ENCODE results near the gene SIAH1. TPM values are rescaled to one million over a fixed set of nuclear protein-coding genes. Genes with fewer than 3 reads are reported as not detected.
"Not testable (repeated sequence)": the region's sequence is repeated elsewhere in the genome, so short reads cannot be mapped to it uniquely, and the experiment has no call there.

Gene SIAH1
- total RNA-seq, 1 donor from 2014 or later = 24.8 TPM

DNA sequence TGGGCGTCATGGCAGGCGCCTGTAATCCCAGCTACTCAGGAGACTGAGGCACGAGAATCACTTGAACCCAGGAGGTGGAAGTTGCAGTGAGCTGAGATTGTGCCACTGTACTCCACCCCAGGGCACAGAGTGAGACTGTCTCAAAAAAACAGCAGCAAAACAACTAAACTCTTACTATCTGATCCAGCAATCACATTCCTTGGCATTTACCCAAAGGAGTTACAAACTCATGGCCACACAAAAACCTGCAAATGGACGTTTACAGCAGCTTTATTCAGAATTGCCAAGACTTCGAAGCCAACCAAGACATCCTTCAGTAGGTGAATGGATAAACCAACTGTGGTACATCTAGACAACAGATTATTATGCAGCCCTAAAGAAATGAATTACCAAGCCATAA lies 4.0 kb downstream of the SIAH1 start:
- ATAC-seq (no peak), DNase-seq (no peak)
- intact Hi-C loops (cut with DNase I) = no loop called here
- no peak overlapping the region for H3K27ac ChIP-seq
- H3K36me3 ChIP-seq = no peaks in the 10 kb centered on the region
- H3K9me3 ChIP-seq = no peaks in the 10 kb centered on the region
- no peaks in the 10 kb centered on the region for H3K27me3 ChIP-seq
- no peak overlapping the region for H3K4me3 ChIP-seq
- TF ChIP-seq, protein P1, sequence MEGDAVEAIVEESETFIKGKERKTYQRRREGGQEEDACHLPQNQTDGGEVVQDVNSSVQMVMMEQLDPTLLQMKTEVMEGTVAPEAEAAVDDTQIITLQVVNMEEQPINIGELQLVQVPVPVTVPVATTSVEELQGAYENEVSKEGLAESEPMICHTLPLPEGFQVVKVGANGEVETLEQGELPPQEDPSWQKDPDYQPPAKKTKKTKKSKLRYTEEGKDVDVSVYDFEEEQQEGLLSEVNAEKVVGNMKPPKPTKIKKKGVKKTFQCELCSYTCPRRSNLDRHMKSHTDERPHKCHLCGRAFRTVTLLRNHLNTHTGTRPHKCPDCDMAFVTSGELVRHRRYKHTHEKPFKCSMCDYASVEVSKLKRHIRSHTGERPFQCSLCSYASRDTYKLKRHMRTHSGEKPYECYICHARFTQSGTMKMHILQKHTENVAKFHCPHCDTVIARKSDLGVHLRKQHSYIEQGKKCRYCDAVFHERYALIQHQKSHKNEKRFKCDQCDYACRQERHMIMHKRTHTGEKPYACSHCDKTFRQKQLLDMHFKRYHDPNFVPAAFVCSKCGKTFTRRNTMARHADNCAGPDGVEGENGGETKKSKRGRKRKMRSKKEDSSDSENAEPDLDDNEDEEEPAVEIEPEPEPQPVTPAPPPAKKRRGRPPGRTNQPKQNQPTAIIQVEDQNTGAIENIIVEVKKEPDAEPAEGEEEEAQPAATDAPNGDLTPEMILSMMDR (IDR thresholded peaks at IDR 0.05) = no peak
- peaks cover 67% of the 10 kb centered on the region for H3K4me1 ChIP-seq

DNA sequence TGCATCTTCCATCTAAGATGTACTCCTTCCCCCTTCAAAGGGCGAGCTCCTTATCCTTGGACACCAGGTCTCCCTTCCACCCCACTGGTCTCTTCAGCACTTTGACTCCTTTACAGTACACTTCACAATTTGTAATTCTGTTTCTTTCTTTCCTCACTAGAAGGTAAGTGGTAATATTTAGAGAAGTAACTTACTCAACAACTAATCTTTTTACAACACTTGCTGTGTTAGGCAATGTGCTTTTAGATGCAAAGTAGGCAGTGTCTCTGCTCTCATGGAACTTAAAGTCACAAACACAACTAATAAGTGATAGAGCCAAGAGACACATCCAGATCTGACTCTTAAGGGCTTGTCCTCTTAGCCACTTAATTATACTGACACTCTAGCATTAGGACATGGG lies 6.4 kb downstream of the SIAH1 start:
- DNase-seq (no peak), ATAC-seq (peak; percentile 86)
- Histone ChIP-seq H3K4me1 (peaks cover 82% of the 10 kb centered on the region), H3K27me3 (no peaks in the 10 kb centered on the region), H3K36me3 (no peaks in the 10 kb centered on the region), H3K27ac (no peak overlapping the region), H3K9me3 (no peaks in the 10 kb centered on the region), H3K4me3 (no peak overlapping the region)
- intact Hi-C loops (cut with DNase I) = no loop called here
- TF ChIP-seq, protein P1 (IDR thresholded peaks at IDR 0.05) = no peak

DNA sequence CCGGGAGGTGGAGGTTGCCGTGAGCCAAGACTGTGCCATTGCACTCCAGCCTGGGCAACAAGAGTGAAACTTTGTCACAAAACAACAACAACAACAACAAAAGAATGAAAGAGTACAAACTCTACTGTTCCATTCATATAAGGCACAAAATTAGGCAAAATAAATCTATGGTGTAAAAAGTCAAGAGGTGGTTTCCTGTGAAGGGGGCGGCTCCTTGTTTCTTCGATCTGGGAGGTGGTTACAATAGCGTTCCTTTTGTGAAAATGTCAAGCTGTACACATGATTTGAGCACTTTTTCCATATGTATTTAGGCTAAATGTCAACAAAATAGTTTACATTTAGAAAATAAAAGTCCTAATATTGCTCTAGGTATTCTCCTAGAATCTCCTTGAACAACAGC lies 6.9 kb downstream of the SIAH1 start:
- Histone ChIP-seq H3K9me3 (no peaks in the 10 kb centered on the region), H3K4me3 (no peak overlapping the region), H3K27me3 (no peaks in the 10 kb centered on the region), H3K36me3 (no peaks in the 10 kb centered on the region), H3K27ac (no peak overlapping the region), H3K4me1 (peaks cover 77% of the 10 kb centered on the region)
- DNase-seq (no peak), ATAC-seq (no peak)
- TF ChIP-seq, protein P1 (IDR thresholded peaks at IDR 0.05) = no peak
- intact Hi-C loops (cut with DNase I) = no loop called here

DNA sequence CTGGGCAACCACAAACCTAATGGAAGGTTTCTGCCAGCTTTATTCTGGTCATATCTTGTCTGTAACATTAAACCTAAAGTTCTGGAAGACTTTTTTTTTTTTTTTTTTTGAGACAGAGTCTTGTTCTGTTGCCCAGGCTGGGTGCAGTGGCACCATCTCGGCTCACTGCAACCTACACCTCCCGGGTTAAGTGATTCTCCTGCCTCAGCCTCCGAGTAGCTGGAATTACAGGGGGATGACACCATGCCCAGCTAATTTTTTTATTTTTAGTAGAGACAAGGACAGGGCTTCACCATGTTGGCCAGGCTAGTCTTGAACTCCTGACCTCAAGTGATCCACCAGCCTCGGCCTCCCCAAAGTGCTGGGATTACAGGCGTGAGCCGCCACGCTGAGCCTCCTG lies 7.9 kb downstream of the SIAH1 start:
- intact Hi-C loops (cut with DNase I); H3K27ac ChIP-seq; H3K4me3 ChIP-seq; H3K9me3 ChIP-seq; H3K36me3 ChIP-seq; ATAC-seq; H3K27me3 ChIP-seq; DNase-seq: not testable (repeated sequence)
- H3K4me1 ChIP-seq = peaks cover 72% of the 10 kb centered on the region

DNA sequence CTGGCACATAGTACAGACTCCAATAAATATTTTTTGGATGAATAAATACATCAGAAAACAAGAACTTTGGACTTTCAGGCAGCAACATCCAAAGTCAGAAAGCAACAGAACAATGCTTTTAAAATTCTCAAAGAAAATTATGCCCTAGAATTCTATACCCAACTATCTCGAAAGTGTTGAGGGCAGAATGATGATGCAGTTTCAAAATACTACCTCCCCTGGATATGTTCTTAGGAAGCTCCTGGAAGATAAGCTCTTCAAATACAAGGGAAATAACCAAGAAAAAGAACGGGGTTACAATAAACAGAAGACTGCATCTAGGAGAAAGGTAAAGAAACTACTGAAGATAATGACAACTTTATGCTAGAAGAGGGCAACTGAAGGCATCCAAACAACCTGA lies 11.0 kb downstream of the SIAH1 start:
- Histone ChIP-seq H3K4me3 (no peak overlapping the region), H3K9me3 (no peaks in the 10 kb centered on the region), H3K27me3 (no peaks in the 10 kb centered on the region), H3K27ac (no peak overlapping the region), H3K4me1 (peaks cover 74% of the 10 kb centered on the region), H3K36me3 (no peaks in the 10 kb centered on the region)
- TF ChIP-seq, protein P1 (IDR thresholded peaks at IDR 0.05) = no peak
- DNase-seq (no peak), ATAC-seq (no peak)
- intact Hi-C loops (cut with DNase I) = no loop called here

DNA sequence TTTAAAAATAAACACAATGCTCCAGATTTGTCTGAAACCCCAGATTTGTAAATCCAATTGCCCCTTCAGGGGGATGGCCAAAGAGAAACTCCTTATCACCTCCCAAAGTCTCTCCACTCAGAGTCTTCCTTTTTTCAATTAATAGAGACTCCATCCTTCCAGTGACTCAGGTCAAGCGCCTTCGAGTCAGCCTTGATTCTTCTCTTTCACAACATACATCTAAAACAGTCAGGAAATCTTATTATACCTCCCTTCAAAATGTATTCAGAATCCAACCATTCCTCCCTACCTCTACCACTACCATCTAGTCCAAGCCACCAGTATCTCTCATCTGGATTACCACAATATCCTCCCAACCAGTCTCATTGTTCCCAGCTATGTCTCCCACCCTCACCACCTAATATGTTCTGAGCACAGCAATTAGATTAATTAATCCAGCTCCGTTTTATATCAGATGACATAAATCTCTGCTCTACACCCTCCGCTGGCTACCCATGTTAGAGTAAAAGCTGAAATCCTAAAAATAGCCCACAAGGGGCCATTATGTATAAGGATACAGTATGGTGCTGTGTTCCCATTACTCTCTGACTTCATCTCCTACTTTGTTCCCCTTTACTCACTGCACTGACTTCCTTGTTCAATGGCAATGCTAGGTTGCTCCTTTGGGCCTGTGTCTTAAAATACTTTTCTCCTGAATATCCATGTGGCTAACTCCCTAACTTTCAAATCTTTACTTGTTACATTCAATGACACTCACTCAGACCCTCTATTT lies 11.8 kb downstream of the SIAH1 start:
- peak; percentile 80 for ATAC-seq

More for the DNA sequence above, 11.8 kb downstream of the SIAH1 start:
- Histone ChIP-seq H3K4me3 (no peak overlapping the region), H3K9me3 (no peaks in the 10 kb centered on the region), H3K4me1 (peaks cover 66% of the 10 kb centered on the region), H3K27ac (no peak overlapping the region), H3K27me3 (no peaks in the 10 kb centered on the region), H3K36me3 (no peaks in the 10 kb centered on the region)
- DNase-seq = no peak
- intact Hi-C loops (cut with DNase I) = no loop called here
- TF ChIP-seq, protein P1 (IDR thresholded peaks at IDR 0.05) = no peak

Data from upper lobe of right lung (tissue), 1 donor.